Cardiac muscle cell (in vitro differentiated cells and primary cell): ENCODE results near the gene ZNF200. TPM values are rescaled to one million over a fixed set of nuclear protein-coding genes. Genes with fewer than 3 reads are reported as not detected.

Experiments used
- DNase-seq, 2 donors: peaks; one replicate each; pipeline versions ENCODE4 v3.0.0 to v3.0.0-alpha.2; 2010 to 2017; ENCODE audit warnings: low read depth in 1 of 2, low spot score in 1 of 2
- H3K27ac ChIP-seq: fragments of 200-600 bp; sonication (generic); 2 replicates; pipeline ENCODE4 v1.5.1; 2016
- H3K27me3 ChIP-seq: fragments of 200-600 bp; sonication (generic); 2 replicates; pipeline ENCODE4 v1.6.0; 2016; ENCODE audit warnings: control low read depth
- H3K36me3 ChIP-seq: fragments of 200-600 bp; sonication (generic); 2 replicates; pipeline ENCODE4 v1.5.1; 2016; ENCODE audit warnings: control low read depth
- H3K4me1 ChIP-seq: fragments of 200-600 bp; sonication (generic); 2 replicates; pipeline ENCODE4 v1.8.1; 2017; ENCODE audit warnings: low read depth, mild to moderate bottlenecking, mixed run types
- H3K4me3 ChIP-seq: fragments of 200-600 bp; sonication (generic); 2 replicates; pipeline ENCODE4 v1.5.1; 2016; ENCODE audit warnings: mild to moderate bottlenecking
- H3K9me3 ChIP-seq: fragments of 200-600 bp; sonication (generic); 2 replicates; pipeline ENCODE4 v1.5.1; 2017; ENCODE audit warnings: low read depth, mild to moderate bottlenecking, control low read depth
- polyA plus RNA-seq: library from polyadenylated mRNA; unstranded; fragments of >200 nt; fragmentation: Nextera tagmentation; extraction: Ambion mirVana; gene quantifications from 2 replicates; pipeline ENCODE4 v1.2.1, GENCODE V29; 2016
- total RNA-seq: library from RNA; depleted of rRNA; stranded (reverse); fragments of >200 nt; gene quantifications from 2 replicates; pipeline ENCODE4 v1.2.3, GENCODE V29; 2016
- TF ChIP-seq, protein P1 (sequence below): IDR thresholded peaks from 2 replicates; pipeline ENCODE4 v1.5.1; 2012; ENCODE audit warnings: low read depth, mild to moderate bottlenecking, low read length

ZNF200 gene
- total and polyA plus RNA-seq, 2 experiments from 2014 or later, result 11.1 to 12.9 TPM

DNA sequence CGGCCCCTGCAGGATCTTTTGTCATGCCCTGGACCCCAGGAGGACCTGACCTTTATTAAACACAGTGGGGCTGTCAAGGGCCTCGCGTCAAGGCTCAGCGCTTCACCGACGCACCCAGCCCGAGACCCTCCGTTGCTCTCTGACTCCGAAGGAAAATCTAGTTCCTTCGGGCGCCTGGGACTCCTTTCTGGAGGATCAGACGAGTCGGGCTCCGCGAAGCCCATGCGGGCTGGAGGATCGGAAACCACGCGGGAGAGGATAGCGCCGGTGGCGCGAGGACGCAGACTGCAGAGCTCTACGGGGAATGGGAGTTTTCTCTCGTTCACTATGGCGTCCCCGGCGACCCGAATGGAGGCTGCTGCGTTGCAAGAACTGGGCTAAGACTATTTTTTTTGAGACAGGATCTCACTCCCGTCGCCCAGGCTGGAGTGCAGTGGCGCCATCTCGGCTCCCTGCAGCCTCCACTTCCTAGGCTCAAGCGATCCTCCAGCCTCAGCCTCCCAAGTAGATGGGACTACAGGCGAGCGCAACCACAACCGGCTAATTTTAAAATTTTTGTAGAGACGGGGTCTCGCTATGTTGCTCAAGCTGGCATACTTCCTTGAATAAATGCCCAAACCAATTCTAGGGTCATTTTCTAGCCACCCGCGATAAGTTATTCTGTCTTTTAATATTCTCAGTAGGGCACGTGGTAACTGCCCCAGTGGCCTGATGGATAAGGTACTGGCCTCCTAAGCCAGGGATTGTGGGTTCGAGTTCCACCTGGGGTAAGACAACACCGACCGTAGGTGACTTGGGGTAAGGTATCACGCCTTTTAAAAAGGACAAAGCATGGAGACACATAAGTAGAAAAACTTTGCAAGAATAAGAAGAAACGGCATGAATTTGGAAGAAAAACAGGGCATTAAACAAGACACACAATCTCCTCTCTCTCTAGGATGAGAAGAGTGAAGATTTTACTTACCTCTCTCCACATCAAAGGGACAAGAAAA, 41.4 kb downstream of the ZNF200 start:
- no peak overlapping the region for H3K27ac ChIP-seq
- no peaks in the 10 kb centered on the region for H3K9me3 ChIP-seq
- DNase-seq, result no peak
- H3K27me3 ChIP-seq, result peaks cover 87% of the 10 kb centered on the region
- peaks cover 3% of the 10 kb centered on the region for H3K4me1 ChIP-seq
- H3K4me3 ChIP-seq, result no peak overlapping the region
- H3K36me3 ChIP-seq, result no peaks in the 10 kb centered on the region
- TF ChIP-seq, protein P1, sequence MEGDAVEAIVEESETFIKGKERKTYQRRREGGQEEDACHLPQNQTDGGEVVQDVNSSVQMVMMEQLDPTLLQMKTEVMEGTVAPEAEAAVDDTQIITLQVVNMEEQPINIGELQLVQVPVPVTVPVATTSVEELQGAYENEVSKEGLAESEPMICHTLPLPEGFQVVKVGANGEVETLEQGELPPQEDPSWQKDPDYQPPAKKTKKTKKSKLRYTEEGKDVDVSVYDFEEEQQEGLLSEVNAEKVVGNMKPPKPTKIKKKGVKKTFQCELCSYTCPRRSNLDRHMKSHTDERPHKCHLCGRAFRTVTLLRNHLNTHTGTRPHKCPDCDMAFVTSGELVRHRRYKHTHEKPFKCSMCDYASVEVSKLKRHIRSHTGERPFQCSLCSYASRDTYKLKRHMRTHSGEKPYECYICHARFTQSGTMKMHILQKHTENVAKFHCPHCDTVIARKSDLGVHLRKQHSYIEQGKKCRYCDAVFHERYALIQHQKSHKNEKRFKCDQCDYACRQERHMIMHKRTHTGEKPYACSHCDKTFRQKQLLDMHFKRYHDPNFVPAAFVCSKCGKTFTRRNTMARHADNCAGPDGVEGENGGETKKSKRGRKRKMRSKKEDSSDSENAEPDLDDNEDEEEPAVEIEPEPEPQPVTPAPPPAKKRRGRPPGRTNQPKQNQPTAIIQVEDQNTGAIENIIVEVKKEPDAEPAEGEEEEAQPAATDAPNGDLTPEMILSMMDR, result no peak

DNA sequence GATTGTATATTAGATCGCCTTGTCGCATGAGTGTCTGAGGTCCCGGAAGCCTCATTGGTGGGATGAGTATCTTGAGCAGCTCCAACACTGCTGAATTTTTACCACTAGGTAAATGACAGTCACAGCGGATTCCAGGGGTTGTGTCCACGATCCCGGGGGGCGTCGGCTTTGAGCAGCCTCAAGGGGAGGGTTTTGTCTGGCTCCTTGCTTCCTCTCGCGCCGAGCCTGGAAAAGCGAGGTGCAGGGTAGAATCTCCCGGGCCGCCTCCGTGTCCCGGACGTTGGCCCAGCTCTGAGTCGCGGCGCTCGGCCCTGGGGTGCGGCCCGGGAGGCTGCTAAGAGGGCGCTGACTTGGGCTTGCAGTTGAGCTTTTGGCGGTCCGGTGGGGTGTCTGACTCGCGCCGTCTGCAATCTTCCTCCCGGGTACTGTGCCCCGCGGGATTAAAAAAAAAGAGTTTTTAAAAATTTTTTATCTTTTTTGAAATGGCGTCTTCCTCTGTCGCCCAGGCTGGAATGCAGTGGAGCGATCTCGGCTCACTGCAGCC, 42.4 kb downstream of the ZNF200 start:
- TF ChIP-seq, protein P1, result no peak
- peaks cover 3% of the 10 kb centered on the region for H3K4me1 ChIP-seq
- H3K27me3 ChIP-seq, result peaks cover 88% of the 10 kb centered on the region
- no peaks in the 10 kb centered on the region for H3K9me3 ChIP-seq
- no peaks in the 10 kb centered on the region for H3K36me3 ChIP-seq
- no peak for DNase-seq
- no peak overlapping the region for H3K27ac ChIP-seq
- H3K4me3 ChIP-seq, result no peak overlapping the region

DNA sequence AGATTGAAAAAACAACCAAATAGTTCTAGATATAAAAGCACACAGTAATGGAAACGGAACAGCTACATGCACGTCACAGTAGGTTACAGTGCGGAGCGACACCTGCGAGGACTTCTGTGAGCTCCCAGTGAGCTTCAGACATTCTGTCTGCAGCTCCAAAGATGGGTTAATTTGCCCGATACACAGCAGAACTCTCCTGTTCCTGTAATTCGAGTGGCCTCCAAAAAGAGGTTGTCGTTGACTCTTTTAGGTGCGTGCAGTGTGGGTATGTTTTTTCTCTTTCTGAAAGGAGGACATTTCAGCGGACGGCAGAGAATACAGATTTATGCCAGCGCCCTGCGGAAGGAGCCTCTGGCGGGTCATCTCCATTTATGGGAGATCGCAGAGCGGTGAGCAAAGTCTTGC, 44.0 kb downstream of the ZNF200 start:
- peak; percentile 12 to 21 for DNase-seq
- TF ChIP-seq, protein P1, result no peak
- peaks cover 89% of the 10 kb centered on the region for H3K27me3 ChIP-seq

DNA sequence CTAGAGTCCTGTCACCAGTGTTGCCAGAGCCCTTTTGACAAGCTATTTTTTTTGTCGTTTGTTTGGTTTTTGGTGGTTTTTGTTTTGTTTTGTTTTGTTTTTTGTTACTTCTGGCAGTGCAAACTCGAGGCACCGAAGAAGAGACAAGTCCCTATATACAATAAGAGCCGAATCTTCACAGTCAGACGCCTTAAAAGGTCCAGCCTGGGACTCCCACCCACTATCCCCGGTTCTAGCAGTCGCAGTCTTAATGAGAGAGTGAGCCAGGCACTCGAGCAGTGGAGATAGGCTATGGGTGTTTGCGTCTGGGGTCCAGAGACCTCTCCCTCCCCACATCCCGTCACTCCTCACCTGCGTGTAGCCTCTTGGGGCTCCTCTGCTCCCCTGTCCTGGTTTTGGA, 45.1 kb downstream of the ZNF200 start:
- no peaks in the 10 kb centered on the region for H3K36me3 ChIP-seq
- no peaks in the 10 kb centered on the region for H3K9me3 ChIP-seq
- peaks cover 95% of the 10 kb centered on the region for H3K27me3 ChIP-seq
- DNase-seq, result no peak
- H3K27ac ChIP-seq, result no peak overlapping the region
- TF ChIP-seq, protein P1, result no peak
- peaks cover 3% of the 10 kb centered on the region for H3K4me1 ChIP-seq
- peak overlapping the region; percentile 61 for H3K4me3 ChIP-seq

More for the DNA sequence above, 44.0 kb downstream of the ZNF200 start:
- H3K4me1 ChIP-seq, result peaks cover 3% of the 10 kb centered on the region
- no peaks in the 10 kb centered on the region for H3K9me3 ChIP-seq
- H3K36me3 ChIP-seq, result no peaks in the 10 kb centered on the region
- H3K4me3 ChIP-seq, result peak overlapping the region; percentile 17
- H3K27ac ChIP-seq, result no peak overlapping the region

DNA sequence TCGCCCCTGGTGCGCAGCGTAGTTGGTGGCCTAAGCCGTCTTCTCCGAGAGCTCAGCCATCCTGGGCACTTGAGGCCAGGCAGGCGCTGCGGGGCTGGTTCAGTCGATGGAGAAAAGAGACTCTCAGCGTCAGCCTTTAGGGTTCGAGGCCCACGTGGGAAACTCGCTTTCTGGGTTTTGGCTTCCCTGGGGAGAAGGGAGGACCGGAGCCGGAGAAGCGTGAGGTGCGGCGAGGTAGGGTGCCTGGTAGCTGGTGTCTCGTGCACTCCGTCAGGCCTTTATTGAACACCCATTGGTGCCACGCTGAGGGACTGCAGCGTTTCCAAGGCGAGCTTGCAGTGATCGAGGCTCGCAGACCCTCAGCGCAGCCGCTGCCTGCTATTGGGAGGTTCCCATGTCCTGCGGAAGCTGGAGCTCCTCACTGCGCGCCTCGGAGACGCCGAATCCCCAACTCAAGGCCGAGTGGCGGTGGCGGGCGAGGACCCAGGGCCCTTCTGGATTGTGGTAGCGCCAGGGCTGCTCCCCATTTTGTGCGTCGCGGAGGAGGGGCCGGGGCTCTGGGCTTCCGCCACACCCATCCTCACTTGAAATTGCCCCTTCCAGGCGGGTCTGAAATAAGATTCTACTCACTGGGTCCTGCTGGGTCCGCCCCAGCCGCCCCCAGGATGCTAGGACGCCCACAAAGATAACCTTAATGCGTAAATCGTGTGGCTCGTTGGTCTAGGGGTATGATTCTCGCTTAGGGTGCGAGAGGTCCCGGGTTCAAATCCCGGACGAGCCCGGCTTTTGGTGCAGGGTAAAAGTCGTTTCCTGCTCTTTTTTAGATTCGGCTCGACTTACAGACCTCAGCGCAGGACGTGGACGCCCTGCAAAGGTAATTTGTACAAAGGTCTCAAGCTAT, 45.8 kb downstream of the ZNF200 start:
- Histone ChIP-seq H3K9me3 (no peaks in the 10 kb centered on the region), H3K4me3 (peak overlapping the region; percentile 61), H3K27ac (no peak overlapping the region), H3K4me1 (peaks cover 3% of the 10 kb centered on the region), H3K36me3 (no peaks in the 10 kb centered on the region), H3K27me3 (peaks cover 95% of the 10 kb centered on the region)
- TF ChIP-seq, protein P1, result no peak
- peak; percentile 54 to 61 for DNase-seq
